HepG2 (cell line): ENCODE data around the gene PLCB4. TPM values are rescaled to one million over a fixed set of nuclear protein-coding genes. Genes with fewer than 3 reads are reported as not detected.

Source experiments
- ATAC-seq: fragments of 200-7000 bp; cut with Tn5 transposase; 3 replicates; pipeline ENCODE4 v1.9.1; 2020; ENCODE audit warnings: mild to moderate bottlenecking, moderate library complexity
- BruUV-seq: library from RNA; stranded (reverse); fragments of 400-500 nt; replicated peaks from 2 replicates; lab custom pipeline; 2021; lab: Mats Ljungman, UMichigan
- CTCF ChIA-PET: fragments of 300-600 bp; formaldehyde crosslinking; extraction: SDS; loops from one replicate; lab custom pipeline; 2021; ENCODE audit warnings: low total read pairs, inconsistent platforms, low intra/inter-chr PET ratio; lab: Yijun Ruan, JAX
- POLR2A ChIA-PET: fragments of 350-600 bp; sonication (Branson Sonifier 250); formaldehyde crosslinking; loops from one replicate; lab custom pipeline; 2020; ENCODE audit warnings: antibody characterized with exemption, inconsistent platforms; lab: Yijun Ruan, JAX
- DNase-seq: peaks from one replicate; pipeline ENCODE4 v3.0.0-alpha.2; 2015; ENCODE audit warnings: low spot score
- FAIRE-seq: peaks from 3 replicates; lab custom pipeline; 2011; peaks lifted over from hg19 to GRCh38; lab: Jason Lieb, UNC
- H2AFZ ChIP-seq: one replicate; pipeline ENCODE4 v1.6.1; 2011; ENCODE audit warnings: low read length, inconsistent platforms
- H3K27ac ChIP-seq: fragments of 300-600 bp; 3 replicates; pipeline ENCODE4 v1.8.0; 2011; ENCODE audit warnings: mixed run types, mild to moderate bottlenecking, mixed read lengths, low read length, inconsistent platforms; ENCODE audit not compliant: insufficient read depth; ENCODE audit errors: extremely low read length
- H3K27me3 ChIP-seq, 2 experiments: fragments of 200-600 bp in 1 of 2; 2 replicates in 1 of 2; 3 replicates in 1 of 2; pipeline versions ENCODE4 v1.6.0 to v1.8.0; 2011; ENCODE audit warnings: low read length in 2 of 2, mild to moderate bottlenecking in 2 of 2, moderate library complexity in 2 of 2, inconsistent platforms in 1 of 2; ENCODE audit not compliant: insufficient read depth in 2 of 2, control insufficient read depth in 1 of 2
- H3K36me3 ChIP-seq, 2 experiments: fragments of 200-600 bp in 1 of 2; replicated peaks in 1 of 2; 2 replicates in 1 of 2; 3 replicates in 1 of 2; pipeline versions ENCODE4 v1.5.1 to v1.8.0; 2011; ENCODE audit warnings: low read length in 2 of 2, inconsistent platforms in 1 of 2; ENCODE audit not compliant: insufficient read depth in 2 of 2, control insufficient read depth in 1 of 2
- H3K4me1 ChIP-seq: 2 replicates; pipeline ENCODE4 v1.5.1; 2012; ENCODE audit warnings: low read length, inconsistent platforms; ENCODE audit not compliant: insufficient read depth
- H3K4me2 ChIP-seq: 2 replicates; pipeline ENCODE4 v1.6.0; 2011; ENCODE audit warnings: low read depth, low read length, inconsistent platforms
- H3K4me3 ChIP-seq, 3 experiments: fragments of 200-600 bp in 1 of 3; sonication (generic), shearing (Covaris generic) in 1 of 3; replicated peaks in 1 of 3; 2 replicates each; pipeline ENCODE4 v1.5.1; 2011 to 2016; ENCODE audit warnings: low read length in 3 of 3, inconsistent platforms in 2 of 3, low read depth in 2 of 3, mild to moderate bottlenecking in 2 of 3, control low read depth in 1 of 3, mixed read lengths in 1 of 3; ENCODE audit not compliant: insufficient read depth in 1 of 3
- H3K79me2 ChIP-seq: one replicate; pipeline ENCODE4 v1.6.1; 2011; ENCODE audit warnings: low read length, inconsistent platforms; ENCODE audit not compliant: insufficient read depth
- H3K9ac ChIP-seq: 2 replicates; pipeline ENCODE4 v1.6.0; 2011; ENCODE audit warnings: mild to moderate bottlenecking, low read depth, low read length, inconsistent platforms; ENCODE audit not compliant: insufficient read depth
- H3K9me3 ChIP-seq: 2 replicates; pipeline ENCODE4 v1.5.1; 2012; ENCODE audit warnings: mild to moderate bottlenecking, low read length
- H4K20me1 ChIP-seq: 2 replicates; pipeline ENCODE4 v1.6.0; 2011; ENCODE audit warnings: inconsistent platforms, mild to moderate bottlenecking, low read length, moderate library complexity; ENCODE audit not compliant: insufficient read depth
- CHD2 ChIP-seq: IDR thresholded peaks from 2 replicates; pipeline ENCODE4 v1.6.1; 2011; ENCODE audit warnings: low read depth, low read length, improper control_type of control experiment
- GATA4 ChIP-seq: sonication (generic); IDR thresholded peaks from 2 replicates; pipeline ENCODE4 v1.6.1; 2016; ENCODE audit warnings: antibody characterized with exemption, low read depth, borderline replicate concordance
- HMGA1 ChIP-seq: sonication (generic); formaldehyde crosslinking; conservative IDR thresholded peaks from 2 replicates; pipeline ENCODE4 v1.4.0; 2020; ENCODE audit warnings: missing genetic modification reagents
- KLF12 ChIP-seq: sonication (generic); formaldehyde crosslinking; IDR thresholded peaks from 2 replicates; pipeline ENCODE4 v1.4.0; 2020; ENCODE audit warnings: missing genetic modification reagents, borderline replicate concordance
- SNRNP70 ChIP-seq: fragments of 200-400 bp; formaldehyde crosslinking; IDR thresholded peaks from 2 replicates; pipeline ENCODE4 v1.6.1; 2017; ENCODE audit warnings: mild to moderate bottlenecking, low read depth, low read length, moderate library complexity
- THYN1 ChIP-seq: sonication (generic); formaldehyde crosslinking; IDR thresholded peaks from 2 replicates; pipeline ENCODE4 v1.8.1; 2023; ENCODE audit warnings: low read depth, mild to moderate bottlenecking, moderate library complexity, missing genetic modification reagents, borderline replicate concordance
- ZNF773 ChIP-seq: sonication (generic); formaldehyde crosslinking; IDR thresholded peaks from 2 replicates; pipeline ENCODE4 v1.4.0; 2020; ENCODE audit warnings: missing genetic modification reagents, borderline replicate concordance
- WGBS: methylation state at CpG from one replicate; pipeline ENCODE4 v1.1.6; 2017; ENCODE audit warnings: low lambda C conversion rate; 5-methylcytosine and 5-hydroxymethylcytosine counted together
- in situ Hi-C: cut with HindIII; loops from 2 replicates; pipeline ENCODE4 v1.10.0; 2017; ENCODE audit warnings: low pct_unique_long_range_greater_than_20kb; ENCODE audit not compliant: extremely low pct_ligation_motif_present
- intact Hi-C: fragments of 100-400 bp; cut with micrococcal nuclease; formaldehyde crosslinking; loops from one replicate; pipeline ENCODE4 v1.10.0; 2022; ENCODE audit not compliant: unreplicated experiment
- polyA plus RNA-seq, 8 experiments: library from polyadenylated mRNA; depleted of rRNA in 3 of 8; stranded (reverse) in 7 of 8; unstranded in 1 of 8; fragments of >200 nt; fragmentation: Illumina TruSeq in 4 of 8; extraction: Trizol in 4 of 8; gene quantifications; 2 replicates each; pipeline versions ENCODE4 v1.2.1 to v1.2.3, GENCODE V29; 2011 to 2016; ENCODE audit warnings: low read depth in 4 of 8, missing spikeins in 1 of 8, mixed read lengths in 1 of 8; ENCODE audit not compliant: insufficient read depth in 1 of 8
- total RNA-seq, 5 experiments: library from RNA; depleted of rRNA; stranded (reverse); fragments of >200 nt; fragmentation: Illumina TruSeq; extraction: Trizol; gene quantifications; 2 replicates each; pipeline ENCODE4 v1.2.3, GENCODE V29; 2016; ENCODE audit warnings: low read depth in 1 of 5
- TF ChIP-seq, protein P1 (sequence below): IDR thresholded peaks from 2 replicates; pipeline ENCODE4 v1.6.1; 2016; ENCODE audit warnings: missing biosample characterization, missing genetic modification reagents, low read depth
- TF ChIP-seq, protein P2 (sequence below): sonication (generic); formaldehyde crosslinking; IDR thresholded peaks from 2 replicates; pipeline ENCODE4 v1.4.0; 2020; ENCODE audit warnings: missing genetic modification reagents, borderline replicate concordance

Gene PLCB4
- total and polyA plus RNA-seq, 2 of the 13 experiments (the other 11 are each of a cell fraction or from before 2014, with no cell fraction given): 0.01 TPM; not detected in 1

DNA sequence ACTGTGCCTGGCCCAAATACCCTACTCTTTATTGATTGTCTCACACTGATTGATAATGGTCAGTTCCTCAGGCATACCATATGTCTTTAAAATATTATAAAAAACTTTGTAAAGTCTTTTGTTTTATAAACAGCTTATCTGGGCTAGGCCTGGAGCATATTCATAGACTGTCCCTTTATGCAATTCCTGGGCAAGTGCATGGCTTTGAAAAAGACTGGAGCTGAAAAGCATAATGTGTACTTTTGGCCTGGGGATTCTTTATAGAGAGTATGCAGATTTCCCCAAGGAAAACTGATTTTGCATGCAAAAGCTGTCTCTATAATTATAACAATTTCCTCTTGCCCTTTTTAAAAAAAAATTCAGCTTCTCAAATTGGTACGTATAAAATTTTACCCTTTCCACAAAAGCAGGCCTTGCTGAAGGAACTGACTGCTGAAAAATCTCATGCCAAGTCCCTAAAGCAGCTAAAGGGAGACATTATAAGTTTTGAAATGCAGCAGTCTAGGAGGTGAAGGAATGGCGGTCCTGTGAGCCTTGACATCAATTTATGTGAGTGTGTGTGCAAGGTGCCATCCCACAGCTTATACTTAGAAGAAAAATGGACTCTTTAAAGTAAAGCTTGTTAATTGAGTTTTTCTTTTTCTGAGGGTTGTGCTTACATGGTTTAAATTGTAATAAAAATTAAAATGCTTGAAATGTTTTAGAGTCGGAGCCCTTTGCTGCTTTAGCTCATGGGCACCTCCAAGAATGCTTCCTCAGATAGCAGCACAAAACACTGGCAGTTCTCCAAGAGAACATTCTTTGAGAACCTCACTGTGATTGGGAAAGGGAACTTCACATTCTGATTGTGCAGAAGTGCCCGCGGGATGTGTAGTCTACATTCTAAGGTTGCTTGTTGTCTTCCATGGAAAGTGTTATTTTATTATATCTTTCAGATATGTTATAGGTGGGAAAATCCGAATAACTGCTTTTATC lies 43.9 kb downstream of the PLCB4 start:
- ChIA-PET CTCF (no interaction called here), POLR2A (no interaction called here)
- Histone ChIP-seq H3K27ac (no peak overlapping the region), H3K36me3 (no peaks in the 10 kb centered on the region), H3K9ac (no peak overlapping the region), H3K4me3 (no peak overlapping the region), H3K9me3 (no peaks in the 10 kb centered on the region), H3K27me3 (no peaks in the 10 kb centered on the region; a peak in 1 of 5 replicates), H4K20me1 (no peaks in the 10 kb centered on the region), H3K79me2 (no peaks in the 10 kb centered on the region), H2AFZ (no peak overlapping the region), H3K4me2 (no peak overlapping the region), H3K4me1 (no peaks in the 10 kb centered on the region)
- FAIRE-seq (no peak), DNase-seq (no peak), ATAC-seq (no peak)
- in situ Hi-C loops: no loop called here
- BruUV-seq: no TSS peak
- WGBS: 19% methylated on average over 6 of the region's 6 CpGs
- intact Hi-C loops: no loop called here
- TF ChIP-seq GATA4 (no peak), HMGA1 (CRISPR knock-in tag) (no peak), ZNF773 (CRISPR knock-in tag) (no peak), THYN1 (CRISPR knock-in tag) (no peak), SNRNP70 (no peak), KLF12 (no peak), CHD2 (no peak)
- TF ChIP-seq, protein P1, sequence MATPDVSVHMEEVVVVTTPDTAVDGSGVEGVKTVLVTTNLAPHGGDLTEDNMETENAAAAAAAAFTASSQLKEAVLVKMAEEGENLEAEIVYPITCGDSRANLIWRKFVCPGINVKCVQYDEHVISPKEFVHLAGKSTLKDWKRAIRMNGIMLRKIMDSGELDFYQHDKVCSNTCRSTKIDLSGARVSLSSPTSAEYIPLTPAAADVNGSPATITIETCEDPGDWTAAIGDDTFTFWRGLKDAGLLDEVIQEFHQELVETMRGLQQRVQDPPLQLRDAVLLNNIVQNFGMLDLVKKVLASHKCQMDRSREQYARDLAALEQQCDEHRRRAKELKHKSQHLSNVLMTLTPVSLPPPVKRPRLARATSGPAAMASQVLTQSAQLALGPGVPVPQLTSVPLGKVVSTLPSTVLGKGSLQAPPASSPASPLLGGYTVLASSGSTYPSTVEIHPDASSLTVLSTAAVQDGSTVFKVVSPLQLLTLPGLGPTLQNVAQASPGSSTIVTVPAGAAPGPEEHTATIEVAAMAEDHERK (CRISPR knock-in tag): no peak
- TF ChIP-seq, protein P2, sequence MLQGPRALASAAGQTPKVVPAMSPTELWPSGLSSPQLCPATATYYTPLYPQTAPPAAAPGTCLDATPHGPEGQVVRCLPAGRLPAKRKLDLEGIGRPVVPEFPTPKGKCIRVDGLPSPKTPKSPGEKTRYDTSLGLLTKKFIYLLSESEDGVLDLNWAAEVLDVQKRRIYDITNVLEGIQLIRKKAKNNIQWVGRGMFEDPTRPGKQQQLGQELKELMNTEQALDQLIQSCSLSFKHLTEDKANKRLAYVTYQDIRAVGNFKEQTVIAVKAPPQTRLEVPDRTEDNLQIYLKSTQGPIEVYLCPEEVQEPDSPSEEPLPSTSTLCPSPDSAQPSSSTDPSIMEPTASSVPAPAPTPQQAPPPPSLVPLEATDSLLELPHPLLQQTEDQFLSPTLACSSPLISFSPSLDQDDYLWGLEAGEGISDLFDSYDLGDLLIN (CRISPR knock-in tag): no peak
